Amygdala (tissue), 56 donors: ENCODE measurements around the gene SERPINF2.
"Not testable (repeated sequence)": the region's sequence is repeated elsewhere in the genome, so short reads cannot be mapped to it uniquely, and the experiment has no call there.

ENCODE experiments used
- DNase-seq, 56 donors: peaks; one replicate each; lab custom pipeline; 2025; lab: John Stamatoyannopoulos, UW

Gene SERPINF2

DNA sequence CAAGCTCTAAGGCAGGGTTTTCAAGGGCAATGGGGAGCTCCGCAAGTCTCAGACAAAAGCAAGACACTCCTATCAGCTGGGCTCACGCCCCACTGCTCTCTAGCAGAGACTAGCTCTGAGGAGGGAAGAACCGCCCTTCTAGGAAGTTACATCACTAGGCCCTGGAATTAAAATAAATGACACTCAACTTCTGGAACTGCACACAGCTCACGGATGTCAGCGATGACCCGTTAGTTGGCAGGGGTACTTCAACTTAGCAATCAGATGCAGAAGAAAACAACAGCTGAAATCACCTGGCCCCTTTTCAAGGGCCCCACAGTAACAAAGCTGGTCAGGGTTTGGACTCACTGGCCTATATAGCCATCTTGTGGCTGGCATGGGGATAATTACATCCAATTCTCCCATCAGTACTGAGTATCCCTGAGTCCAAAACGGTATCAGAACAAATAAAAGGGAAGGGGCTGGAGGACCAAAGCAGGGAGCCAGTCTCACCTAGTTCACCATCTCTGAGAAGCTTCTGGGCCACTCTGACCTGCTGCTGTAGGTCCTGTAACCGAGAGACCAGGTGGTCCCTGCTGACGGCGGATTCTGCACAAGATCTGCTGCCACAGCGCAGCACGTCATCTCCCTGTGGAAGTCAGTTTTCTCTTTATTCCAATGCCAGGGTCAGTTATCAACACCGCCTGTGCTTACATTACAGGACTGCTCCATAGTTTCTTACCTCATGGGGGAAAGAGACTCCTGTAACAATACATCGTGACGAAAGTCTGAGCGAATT is 41.4 kb downstream of the SERPINF2 start:
- DNase-seq = peak in 8 of 56 donors; percentile 18 to 58 (median 35)

DNA sequence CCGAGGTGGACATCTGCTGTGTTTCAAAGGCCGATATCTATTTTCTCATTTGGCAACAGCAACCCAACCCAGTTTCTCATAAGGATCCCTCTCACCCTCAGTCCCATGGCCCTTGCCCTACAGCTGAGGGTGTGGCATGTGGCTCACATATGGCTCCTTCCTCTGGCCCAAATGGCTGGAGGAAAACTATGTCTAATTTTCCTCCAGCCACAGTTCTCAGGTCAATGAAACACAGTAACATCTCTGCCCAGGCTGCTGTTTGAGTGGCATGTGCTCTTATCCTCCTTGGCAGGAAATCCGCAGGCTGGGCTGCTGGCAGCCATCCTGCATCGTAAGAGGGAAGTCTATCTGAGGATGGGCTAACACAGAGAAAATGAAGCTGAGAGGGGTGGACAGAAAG is 43.3 kb downstream of the SERPINF2 start:
- DNase-seq = peak in 4 of 56 donors; percentile 8 to 33 (median 17)

DNA sequence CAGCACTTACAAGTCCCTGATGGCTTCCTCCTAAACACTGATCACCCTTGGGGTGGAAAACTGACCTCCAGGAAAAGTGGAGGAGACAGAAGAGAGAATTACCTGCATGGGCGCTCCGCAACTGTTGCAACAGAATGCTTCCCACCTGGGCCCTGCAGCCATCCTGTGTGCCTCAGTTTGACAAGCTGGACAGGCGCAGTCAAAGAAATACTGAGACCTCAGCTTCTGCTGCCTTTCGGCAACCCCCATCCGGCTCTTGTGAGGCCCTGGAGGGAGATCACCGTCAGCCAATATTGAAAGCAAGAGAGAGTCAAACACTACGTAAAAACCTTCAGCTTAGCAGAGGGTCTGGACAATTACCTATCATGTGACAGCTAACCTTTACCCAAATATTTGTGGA is 44.0 kb downstream of the SERPINF2 start:
- no peak for DNase-seq

DNA sequence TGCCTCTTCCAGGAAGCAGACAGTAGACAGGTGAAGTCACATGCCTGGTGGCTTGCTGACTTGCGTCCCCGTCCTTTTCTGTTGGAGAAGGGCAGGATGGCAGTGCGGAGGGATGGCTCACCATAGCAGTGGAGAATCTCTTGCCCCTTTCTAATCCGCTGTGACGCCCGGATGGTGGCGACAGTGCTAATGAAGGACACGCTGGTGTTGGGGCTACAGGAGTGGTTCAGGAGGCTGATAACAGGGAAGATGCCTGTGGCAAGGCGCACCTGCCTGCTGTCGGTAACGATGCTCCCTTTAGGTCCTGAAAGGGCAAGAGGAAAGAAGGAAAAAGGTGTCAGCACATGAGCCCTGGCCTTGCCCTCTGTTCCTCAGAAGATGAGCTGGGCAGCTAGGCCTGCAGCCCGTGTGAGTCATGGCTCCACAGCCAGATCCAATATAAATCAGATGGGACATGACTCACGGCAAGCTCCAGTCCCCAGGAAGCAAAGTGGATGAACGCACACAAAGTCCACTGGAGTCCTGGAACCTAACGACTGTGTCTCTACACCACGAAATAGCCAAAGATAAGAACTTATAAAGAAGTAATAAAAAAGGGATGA is 44.7 kb downstream of the SERPINF2 start:
- DNase-seq = no peak

DNA sequence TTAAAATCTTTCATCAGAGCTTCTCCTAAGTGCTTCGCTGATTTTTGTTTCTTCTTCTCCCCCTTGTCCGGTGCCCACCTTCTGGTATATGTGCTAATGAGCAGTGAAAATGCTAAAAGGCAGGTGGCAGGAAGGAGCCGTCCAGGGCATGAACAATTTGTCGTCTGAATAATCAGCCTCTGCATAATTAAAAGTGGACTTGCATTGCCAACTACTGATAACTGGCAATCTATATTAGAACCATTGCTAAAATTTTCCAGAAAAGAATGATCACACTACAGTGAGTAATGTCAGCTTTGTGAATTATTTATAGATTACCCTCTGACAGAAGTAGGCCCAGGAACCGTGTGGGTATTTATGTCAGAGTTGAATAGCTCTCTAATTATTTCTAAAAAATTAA is 47.3 kb downstream of the SERPINF2 start:
- no peak for DNase-seq

DNA sequence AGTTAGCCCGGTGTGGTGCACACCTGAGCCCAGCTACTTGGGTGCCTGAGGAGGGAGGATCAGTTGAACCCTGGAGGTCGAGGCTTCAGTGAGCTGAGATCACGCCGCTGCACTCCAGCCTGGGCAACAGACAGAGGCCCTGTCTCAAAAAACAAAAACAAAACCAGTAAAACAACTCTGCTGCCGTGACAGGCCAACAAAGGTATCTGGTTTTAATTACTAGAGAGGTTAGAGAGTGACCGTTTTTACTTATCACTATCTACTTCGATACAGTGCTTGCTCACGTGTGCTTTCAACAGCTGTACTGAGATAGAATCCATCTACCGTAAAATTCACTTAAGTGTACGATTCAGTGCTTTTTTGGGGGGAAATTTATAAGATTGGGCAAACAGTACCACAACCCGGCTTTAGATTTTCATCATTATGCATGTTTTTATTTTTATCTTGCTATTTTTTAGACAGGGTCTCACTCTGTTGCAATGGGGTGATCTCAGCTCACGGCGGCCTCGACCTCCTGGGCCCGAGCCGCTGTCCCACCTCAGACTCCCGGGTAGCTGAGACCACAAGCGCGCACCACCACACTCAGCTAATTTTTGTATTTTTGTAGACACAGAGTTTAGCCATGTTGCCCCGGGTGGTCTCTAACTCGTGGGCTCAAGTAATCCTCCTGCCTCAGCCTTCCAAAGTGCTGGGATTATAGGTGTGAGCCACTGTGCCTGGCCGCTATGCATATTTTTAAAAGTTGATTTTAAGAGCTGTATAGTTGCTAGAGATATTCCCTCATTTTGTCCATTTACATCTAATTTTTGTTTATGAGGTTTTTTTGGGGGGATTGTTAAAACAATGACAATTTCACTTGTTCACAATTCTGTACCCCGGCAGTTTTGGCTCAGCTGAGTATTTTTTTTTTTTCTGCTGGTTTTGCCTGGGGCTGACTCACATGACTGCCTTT is 50.1 kb downstream of the SERPINF2 start:
- DNase-seq = no peak

DNA sequence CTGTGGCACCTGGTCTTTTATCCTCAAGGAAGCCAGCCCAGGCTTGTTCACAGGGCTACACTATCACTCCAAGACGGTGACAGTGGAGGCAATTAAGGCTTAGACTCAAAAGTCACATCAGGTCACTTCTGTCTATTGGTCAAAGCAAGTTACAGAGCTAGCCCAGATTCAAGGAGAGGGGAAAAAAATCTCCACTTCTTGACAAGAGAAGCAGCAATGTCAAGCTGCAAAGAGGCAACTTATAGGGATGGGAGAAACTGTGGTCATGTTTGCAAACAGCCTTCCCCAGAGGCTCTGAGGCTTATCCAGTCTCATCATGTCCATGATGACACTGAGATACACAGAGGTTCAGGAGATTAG is 50.8 kb downstream of the SERPINF2 start:
- no peak for DNase-seq

DNA sequence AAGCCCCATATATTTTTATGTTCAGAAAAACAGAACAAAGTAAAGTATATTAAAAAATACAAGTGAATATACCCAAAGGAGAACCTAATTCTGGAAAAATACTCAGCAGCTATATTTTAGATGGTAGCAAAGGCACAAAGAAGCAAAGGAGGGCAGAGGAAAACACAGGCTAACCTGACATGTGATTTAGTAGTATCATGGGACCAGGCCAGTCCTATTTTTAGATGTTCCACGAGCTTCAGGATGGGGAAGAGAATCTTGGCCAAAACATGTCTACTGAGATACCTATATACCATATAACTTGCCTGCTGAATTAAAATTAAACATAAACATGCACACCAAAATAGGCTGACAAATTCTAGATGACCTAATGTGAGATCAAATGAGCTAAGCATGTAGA is 54.1 kb downstream of the SERPINF2 start:
- peak in 4 of 56 donors; percentile 11 to 18 (median 14) for DNase-seq

DNA sequence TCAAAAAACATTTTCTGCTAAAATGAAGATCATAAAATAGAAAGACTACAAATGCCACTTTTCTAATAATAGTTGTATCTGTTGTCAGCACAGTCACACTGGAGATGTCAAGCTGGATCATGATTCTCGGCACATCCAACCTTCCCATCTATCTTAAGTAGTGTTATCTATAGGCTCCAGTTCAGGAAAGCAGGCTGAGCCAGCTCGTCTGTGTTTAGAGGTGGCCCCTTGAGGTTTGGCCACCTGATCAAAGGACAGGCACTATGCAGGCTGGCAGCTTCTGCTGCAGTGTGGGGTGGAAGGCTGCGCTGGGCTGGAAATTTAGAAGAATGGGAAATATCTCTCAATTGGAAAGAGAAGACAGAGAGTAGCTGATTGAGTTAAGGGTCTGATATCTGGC is 54.7 kb downstream of the SERPINF2 start:
- DNase-seq = peak in 1 of 56 donors; percentile 14

DNA sequence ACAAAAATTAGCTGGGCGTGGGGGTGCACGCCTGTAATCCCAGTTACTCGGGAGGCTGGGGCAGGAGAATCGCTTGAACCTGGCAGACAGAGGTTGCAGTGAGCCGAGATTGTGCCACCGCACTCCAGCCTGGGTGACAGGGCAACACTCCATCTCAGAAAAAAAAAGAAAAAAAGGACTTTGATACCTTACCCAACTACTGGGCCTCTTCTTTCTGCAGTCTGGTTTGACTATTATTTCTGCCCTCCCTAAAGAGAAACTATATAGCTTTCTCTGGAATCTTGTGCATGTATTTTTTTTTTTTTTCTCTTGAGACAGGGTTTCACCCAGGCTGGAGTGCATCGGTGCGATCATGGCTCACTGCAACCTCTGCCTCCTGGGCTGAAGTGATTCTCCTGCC is 55.2 kb downstream of the SERPINF2 start:
- not testable (repeated sequence) for DNase-seq

DNA sequence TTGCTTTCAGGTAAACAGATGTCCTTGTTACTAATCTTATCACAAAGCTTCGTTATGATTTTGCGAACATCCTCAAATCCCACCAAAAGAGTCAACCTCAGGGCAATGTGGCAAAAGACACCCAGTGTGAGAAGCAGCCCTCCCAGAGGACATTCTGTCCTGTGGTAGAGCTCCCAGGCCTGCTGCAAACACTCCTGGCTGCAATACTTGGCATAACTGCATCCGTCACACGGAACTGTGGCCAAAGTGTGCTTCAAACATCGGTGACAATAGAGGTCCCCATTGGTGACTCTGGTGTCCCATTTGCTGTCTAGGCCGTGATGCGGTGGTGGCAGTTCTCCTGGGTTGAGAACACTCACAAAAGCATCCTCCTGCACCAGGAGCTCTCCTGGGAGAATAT is 57.6 kb downstream of the SERPINF2 start:
- DNase-seq = no peak

DNA sequence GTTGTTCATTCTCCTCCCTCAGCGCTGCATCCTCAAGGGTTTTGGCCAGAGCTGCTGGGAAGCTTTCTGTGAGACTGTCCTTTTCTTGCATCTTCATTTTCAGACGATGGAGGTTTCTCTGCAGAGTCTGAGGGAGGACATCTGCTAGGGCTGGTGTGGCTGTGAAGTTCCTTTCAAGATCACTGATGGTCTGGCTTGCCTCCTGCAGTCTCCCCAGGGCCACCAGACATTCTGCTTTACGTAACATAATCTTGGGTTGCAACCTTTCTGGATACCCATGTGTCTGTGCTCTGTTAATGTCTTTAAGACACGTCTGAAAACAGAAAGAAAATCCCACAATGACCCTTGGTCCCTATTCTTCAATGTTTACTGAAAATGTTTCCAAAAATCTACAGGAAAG is 58.0 kb downstream of the SERPINF2 start:
- DNase-seq = no peak

DNA sequence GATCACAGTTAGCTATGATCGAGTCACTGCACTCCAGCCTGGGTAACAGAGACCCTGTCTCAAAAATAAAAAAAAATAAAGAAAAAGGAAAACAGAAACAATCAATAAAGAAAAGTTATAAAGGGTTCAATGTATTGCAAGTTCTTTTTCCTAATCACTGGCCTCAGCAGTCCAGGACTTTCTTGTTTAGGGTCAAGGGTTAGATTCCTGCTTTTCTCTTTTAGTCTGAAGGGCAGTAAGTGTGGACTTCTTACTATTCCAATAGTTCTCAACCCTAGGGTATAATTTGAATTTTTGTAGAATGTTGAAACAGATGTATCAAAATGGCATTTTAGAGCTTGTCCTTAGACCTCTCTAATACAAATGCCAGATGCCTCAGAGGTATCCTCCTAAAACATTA is 59.8 kb downstream of the SERPINF2 start:
- no peak for DNase-seq

DNA sequence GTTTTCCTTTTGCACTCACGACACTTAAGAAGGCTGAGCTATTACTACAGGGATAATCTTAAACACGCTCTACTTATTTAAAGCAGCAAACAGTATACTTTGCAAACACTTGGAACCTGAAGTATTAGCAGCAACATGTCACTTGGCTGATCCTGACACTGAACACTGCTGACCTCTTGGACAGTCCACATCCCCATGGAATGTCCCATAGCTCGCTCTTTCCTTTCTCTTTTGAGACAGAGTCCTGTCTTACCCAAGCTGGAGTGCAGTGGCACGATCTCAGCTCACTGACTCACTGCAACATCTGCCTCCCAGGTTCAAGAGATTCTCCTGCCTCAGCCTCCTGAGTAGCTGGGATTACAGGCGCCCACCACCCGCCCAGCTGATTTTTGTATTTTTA is 60.6 kb downstream of the SERPINF2 start:
- DNase-seq = no peak
